Pancreas (tissue), 10 donors: ENCODE results near the gene ABR. TPM values are rescaled to one million over a fixed set of nuclear protein-coding genes. Genes with fewer than 3 reads are reported as not detected.
"Not testable (repeated sequence)": the region's sequence is repeated elsewhere in the genome, so short reads cannot be mapped to it uniquely, and the experiment has no call there.

Experiments used
- ATAC-seq, 4 donors: fragments of 200-7000 bp; cut with Tn5 transposase; one replicate each; pipeline versions ENCODE4 v1.8.0 to v1.9.1; 2020; ENCODE audit warnings: mild to moderate bottlenecking in 4 of 4, moderate library complexity in 4 of 4
- DNase-seq, 6 donors: peaks; one replicate each; pipeline ENCODE4 v3.0.0-alpha.2; 2020
- FAIRE-seq: peaks from 2 replicates; lab custom pipeline; 2012; peaks lifted over from hg19 to GRCh38; lab: Jason Lieb, UNC
- H3K27ac ChIP-seq, 4 donors: fragments of 200-600 bp; sonication (generic); 1 replicate in 3 of 4; 2 replicates in 1 of 4; pipeline versions ENCODE4 v1.5.0 to v1.8.0; 2020
- H3K27me3 ChIP-seq, 4 donors: fragments of 200-600 bp; one replicate each; pipeline ENCODE4 v1.8.0; 2021
- H3K36me3 ChIP-seq, 3 donors: fragments of 200-600 bp; sonication (generic) in 1 of 3; one replicate each; pipeline versions ENCODE4 v1.5.0 to v1.8.0; 2020 to 2021
- H3K4me1 ChIP-seq, 3 donors: fragments of 200-600 bp; one replicate each; pipeline ENCODE4 v1.8.0; 2021
- H3K4me3 ChIP-seq, 4 donors: fragments of 200-600 bp; sonication (generic) in 2 of 4; one replicate each; pipeline versions ENCODE4 v1.5.0 to v1.8.0; 2020 to 2021
- H3K9me3 ChIP-seq, 4 donors: fragments of 200-600 bp; one replicate each; pipeline ENCODE4 v1.8.0; 2021
- CTCF ChIP-seq, 4 donors: fragments of 200-600 bp; sonication (generic) in 3 of 4; IDR thresholded peaks; one replicate each; pipeline versions ENCODE4 v1.5.0 to v1.8.0; 2021; ENCODE audit warnings: antibody characterized with exemption in 4 of 4
- WGBS, 2 donors: extraction: QIAGEN DNeasy Blood & Tissue Kit; methylation state at CpG; one replicate each; pipeline ENCODE4 v1.1.7; 2013; 5-methylcytosine and 5-hydroxymethylcytosine counted together
- intact Hi-C, 3 donors: fragments of 100-400 bp; cut with DNase I; formaldehyde crosslinking; loops; one replicate each; pipeline versions ENCODE4 v1.11.1 to v1.14.2; 2022
- polyA plus RNA-seq, 2 donors: library from polyadenylated mRNA; stranded (reverse); fragments of 200-250 nt; gene quantifications; one replicate each; pipeline ENCODE4 v1.2.3, GENCODE V29; 2013
- total RNA-seq, 6 donors: library from RNA; stranded (reverse); fragmentation: NEBNext Ultra II Directional in 4 of 6; extraction: Animal tissue kit (Norgen Biotek cat#: 25700) in 4 of 6; gene quantifications; one replicate each; pipeline versions ENCODE4 v1.2.1 to v1.2.4, GENCODE V29; 2021 to 2023
- donor health status: healthy with polysubstance abuse.
- donor health status: DM: no; HTN: no; CAD: no; lungs with moderate emphysema.
- donor health status: DM: no; HTN: no; CAD: no.
- donor health status: control.
- donor health status: control.
- donor health status: Bipolar disorder and iron deficiency.
- donor health status: DM: yes; HTN: yes; CAD: no.
- donor health status: DM: no; HTN: no; CAD: no.
- donor health status: DM: no; HTN: no; CAD: no.
- donor health status: DM: yes; HTN: yes; CAD: no.

The ABR gene
- total and polyA plus RNA-seq, 8 donors = 15.4 to 65.7 (median 28.4) TPM

- 61 to 82% methylated on average over 6 of the region's 6 CpGs for WGBS, 2 donors
- no peaks in the 10 kb centered on the region for H3K36me3 ChIP-seq
These were observed 202.6 kb downstream of the ABR start for GRCh38 chr17:977166-977565.

GRCh38 chr17:976312-976711 lies 203.5 kb downstream of the ABR start:
- TF ChIP-seq CTCF (IDR thresholded peaks at IDR 0.05) = no peak
- Histone ChIP-seq H3K27ac (no peak overlapping the region), H3K36me3 (no peaks in the 10 kb centered on the region), H3K4me3 (no peak overlapping the region), H3K4me1 (peaks cover 0 to 27% (median 2%) of the 10 kb centered on the region in 3 donors), H3K27me3 (no peaks in the 10 kb centered on the region), H3K9me3 (no peaks in the 10 kb centered on the region)
- FAIRE-seq (no peak), ATAC-seq (no peak), DNase-seq (no peak)
- intact Hi-C loops = loop anchor here in 1 of 3 donors (5.0 kb wide), 1 partner anchor 94 kb away; no protein-coding TSS in a partner anchor
- WGBS, 2 donors = 86 to 87% methylated on average over 6 of the region's 6 CpGs

More at GRCh38 chr17:977166-977565, 202.6 kb downstream of the ABR start:
- TF ChIP-seq CTCF (IDR thresholded peaks at IDR 0.05) = no peak
- H3K4me1 ChIP-seq = peaks cover 0 to 27% (median 2%) of the 10 kb centered on the region in 3 donors
- ATAC-seq (no peak), DNase-seq (no peak), FAIRE-seq (no peak)
- H3K27ac ChIP-seq = no peak overlapping the region
- intact Hi-C loops = loop anchor here in 1 of 3 donors (5.0 kb wide), 1 partner anchor 95 kb away; no protein-coding TSS in a partner anchor
- no peaks in the 10 kb centered on the region for H3K9me3 ChIP-seq
- H3K27me3 ChIP-seq = no peaks in the 10 kb centered on the region
- H3K4me3 ChIP-seq = peak overlapping the region in 2 of 4 donors; percentile 73 to 87

GRCh38 chr17:975371-975915 lies 204.3 kb downstream of the ABR start:
- DNase-seq (no peak), FAIRE-seq (no peak), ATAC-seq (no peak)
- H3K4me1 ChIP-seq = peaks cover 0 to 27% (median 2%) of the 10 kb centered on the region in 3 donors
- no peaks in the 10 kb centered on the region for H3K27me3 ChIP-seq
- no peaks in the 10 kb centered on the region for H3K9me3 ChIP-seq
- WGBS, 2 donors = 23 to 31% methylated on average over 5 of the region's 5 CpGs
- H3K27ac ChIP-seq = peak overlapping the region in 1 of 4 donors; percentile 1
- no peak overlapping the region for H3K4me3 ChIP-seq
- no peaks in the 10 kb centered on the region for H3K36me3 ChIP-seq
- no peak for TF ChIP-seq CTCF (IDR thresholded peaks at IDR 0.05)
- intact Hi-C loops = loop anchor here in 1 of 3 donors (5.0 kb wide), 1 partner anchor 93 kb away; no protein-coding TSS in a partner anchor

GRCh38 chr17:974778-975177 lies 205.0 kb downstream of the ABR start:
- intact Hi-C loops = loop anchor here in 1 of 3 donors (5.0 kb wide), 1 partner anchor 92 kb away; no protein-coding TSS in a partner anchor
- not testable (repeated sequence) for H3K4me3 ChIP-seq, ATAC-seq, H3K27ac ChIP-seq, H3K27me3 ChIP-seq, DNase-seq, H3K9me3 ChIP-seq, H3K36me3 ChIP-seq, FAIRE-seq
- 91 to 94% methylated on average over 2 of the region's 2 CpGs for WGBS, 2 donors
- H3K4me1 ChIP-seq = peaks cover 0 to 32% (median 0%) of the 10 kb centered on the region in 3 donors

- intact Hi-C loops = no loop called here
These were observed 206.7 kb downstream of the ABR start for GRCh38 chr17:973053-973452.

GRCh38 chr17:971861-972260 lies 207.9 kb downstream of the ABR start:
- peak in 1 of 6 donors; percentile 4 for DNase-seq
- H3K27ac ChIP-seq, H3K27me3 ChIP-seq, H3K9me3 ChIP-seq, ATAC-seq, intact Hi-C loops, FAIRE-seq, H3K4me3 ChIP-seq, H3K36me3 ChIP-seq: not testable (repeated sequence)
- peaks cover 0 to 21% (median 0%) of the 10 kb centered on the region in 3 donors for H3K4me1 ChIP-seq
- 95% methylated on average over 14 of the region's 14 CpGs for WGBS, 2 donors

More at GRCh38 chr17:973053-973452, 206.7 kb downstream of the ABR start:
- H3K4me3 ChIP-seq = no peak overlapping the region
- H3K27ac ChIP-seq = no peak overlapping the region
- no peaks in the 10 kb centered on the region for H3K27me3 ChIP-seq
- no peak for FAIRE-seq
- H3K36me3 ChIP-seq = no peaks in the 10 kb centered on the region
- peaks cover 0 to 32% (median 0%) of the 10 kb centered on the region in 3 donors for H3K4me1 ChIP-seq
- no peak for ATAC-seq
- no peaks in the 10 kb centered on the region for H3K9me3 ChIP-seq
- DNase-seq = peak in 1 of 6 donors; percentile 11
- TF ChIP-seq CTCF (IDR thresholded peaks at IDR 0.05) = no peak
- 76 to 79% methylated on average over 12 of the region's 12 CpGs for WGBS, 2 donors
